Middle frontal gyrus (tissue), 1 donor: ENCODE measurements around the gene KCNIP1.

Experiments
- DNase-seq: peaks from one replicate; pipeline ENCODE4 v3.0.0-alpha.2; 2015; ENCODE audit warnings: low spot score; ENCODE audit errors: extremely low spot score

Gene KCNIP1

DNA sequence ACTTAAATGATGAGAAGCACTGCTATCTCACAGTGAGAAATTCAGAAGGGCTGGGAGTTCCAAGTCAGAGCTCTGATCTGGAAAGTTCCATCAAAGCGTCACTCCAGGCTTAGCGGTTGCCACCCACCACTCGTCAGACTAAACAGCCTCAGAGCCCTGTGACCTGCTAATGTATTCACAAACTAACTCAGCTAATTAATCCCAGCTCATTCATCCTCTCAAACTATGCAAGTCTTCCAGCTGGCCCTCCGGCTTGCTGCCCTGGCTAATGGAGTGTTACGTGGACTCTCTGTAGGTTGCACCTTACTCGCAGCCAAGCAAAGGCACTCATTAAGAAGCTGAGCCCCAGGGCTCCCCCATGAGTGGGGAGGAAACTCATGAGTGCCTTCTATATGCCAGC lies 197.5 kb downstream of the KCNIP1 start:
- DNase-seq = no peak

DNA sequence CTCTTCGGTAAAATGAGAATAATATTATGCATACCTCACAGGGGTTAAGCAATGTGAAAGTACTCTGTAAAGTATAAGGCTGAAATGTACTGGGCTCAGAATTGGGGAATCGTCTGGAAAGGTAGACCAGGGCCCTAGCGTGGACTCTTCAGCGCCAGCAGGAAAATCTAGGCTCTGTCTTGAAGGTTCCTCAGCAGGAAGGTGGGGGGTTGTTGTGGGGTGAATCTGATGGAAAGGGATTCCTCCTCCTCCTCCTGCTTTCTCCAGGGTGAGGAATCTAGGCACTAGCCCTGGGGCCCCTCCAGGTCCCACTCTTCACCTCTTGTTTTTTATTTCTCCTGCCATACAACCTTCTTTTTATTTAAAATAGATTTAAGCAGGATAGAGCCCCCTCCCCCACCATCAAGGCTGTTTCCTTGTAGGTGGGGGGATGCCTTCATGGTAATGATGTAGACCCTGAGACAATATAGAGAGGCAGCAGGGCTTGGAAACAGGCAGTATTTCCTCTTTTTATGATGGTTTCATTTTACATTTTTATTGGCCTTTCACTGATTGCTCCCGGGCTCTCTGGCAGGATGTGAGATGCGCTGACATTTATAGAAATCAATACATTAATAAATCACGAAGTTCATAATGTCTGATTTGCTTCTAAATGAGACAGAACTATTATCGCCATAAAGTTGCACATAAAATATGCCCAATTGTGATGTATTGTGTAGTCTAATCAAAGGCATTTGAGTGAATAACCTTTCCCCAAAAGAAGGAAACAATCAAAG lies 200.8 kb downstream of the KCNIP1 start:
- DNase-seq = no peak

DNA sequence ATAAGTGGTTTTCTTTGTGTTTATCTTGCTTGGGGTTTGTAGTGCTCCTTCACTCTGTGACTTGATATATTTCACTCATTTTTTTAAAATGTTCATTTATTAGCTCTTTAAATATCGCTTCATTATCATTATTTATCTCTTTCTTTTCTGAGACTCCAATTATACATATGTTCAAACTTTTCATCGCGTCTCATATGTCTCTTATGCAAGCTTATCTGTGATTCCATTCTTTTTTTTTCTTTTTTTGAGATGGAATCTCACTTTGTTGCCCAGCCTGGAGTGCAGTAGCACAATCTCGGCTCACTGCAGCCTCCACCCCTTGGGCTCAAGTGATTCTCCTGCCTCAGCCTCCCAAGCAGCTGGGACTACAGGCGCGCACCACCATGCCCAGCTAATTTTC lies 205.8 kb downstream of the KCNIP1 start:
- DNase-seq = no peak

DNA sequence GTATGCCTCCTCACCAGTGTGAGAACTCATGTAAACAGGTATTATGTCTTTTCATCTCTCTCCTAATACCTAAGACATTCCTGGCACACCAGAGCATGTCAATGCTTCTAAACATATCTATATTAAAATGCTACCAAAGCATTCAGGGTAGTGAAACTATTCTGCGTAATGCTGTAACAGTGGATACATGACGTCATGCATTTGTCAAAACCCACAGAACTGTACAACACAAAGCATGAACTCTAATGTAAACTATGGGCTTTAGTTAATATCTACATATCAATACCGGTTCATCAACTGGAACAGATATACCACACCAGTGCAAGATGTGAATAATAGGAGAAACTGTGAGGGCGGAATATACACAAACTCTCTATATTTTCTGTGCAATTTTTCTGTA lies 207.5 kb downstream of the KCNIP1 start:
- DNase-seq = no peak

DNA sequence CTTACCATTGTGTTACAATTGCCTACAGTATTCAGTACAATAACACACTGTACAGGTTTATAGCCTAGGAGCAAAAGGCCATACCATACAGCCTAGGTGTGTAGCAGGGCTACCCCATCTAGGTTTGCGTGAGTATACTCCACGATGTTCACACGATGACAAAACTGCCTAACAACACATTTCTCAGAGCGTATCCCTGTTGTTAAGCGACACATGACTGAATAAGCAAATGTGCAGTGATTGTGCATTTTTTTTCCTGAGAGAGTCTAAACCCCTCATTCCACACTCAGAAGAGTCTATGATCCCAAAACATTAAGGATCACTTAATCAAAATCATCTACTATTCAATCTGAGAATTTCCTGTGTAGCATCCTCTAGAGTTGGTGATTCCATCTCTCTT lies 211.3 kb downstream of the KCNIP1 start:
- DNase-seq = no peak

DNA sequence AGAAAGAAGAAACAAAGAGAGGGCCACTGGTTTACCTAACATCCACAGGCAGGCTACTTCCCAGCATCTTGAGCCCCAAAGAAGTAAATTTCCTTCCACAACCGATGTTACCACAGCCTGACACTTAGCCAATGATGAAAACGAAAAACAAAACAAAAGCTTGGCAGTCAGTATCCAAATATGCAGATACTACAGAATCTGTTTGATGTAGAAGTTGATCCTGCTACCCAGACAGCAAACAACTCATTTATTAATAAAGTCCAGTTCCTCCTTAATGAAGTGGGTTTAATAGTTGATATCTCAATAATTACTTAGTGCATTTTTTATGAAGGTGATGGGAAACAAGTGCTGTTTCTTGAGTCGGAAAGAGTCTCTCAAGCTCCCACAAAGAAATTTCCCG lies 212.6 kb downstream of the KCNIP1 start:
- no peak for DNase-seq

DNA sequence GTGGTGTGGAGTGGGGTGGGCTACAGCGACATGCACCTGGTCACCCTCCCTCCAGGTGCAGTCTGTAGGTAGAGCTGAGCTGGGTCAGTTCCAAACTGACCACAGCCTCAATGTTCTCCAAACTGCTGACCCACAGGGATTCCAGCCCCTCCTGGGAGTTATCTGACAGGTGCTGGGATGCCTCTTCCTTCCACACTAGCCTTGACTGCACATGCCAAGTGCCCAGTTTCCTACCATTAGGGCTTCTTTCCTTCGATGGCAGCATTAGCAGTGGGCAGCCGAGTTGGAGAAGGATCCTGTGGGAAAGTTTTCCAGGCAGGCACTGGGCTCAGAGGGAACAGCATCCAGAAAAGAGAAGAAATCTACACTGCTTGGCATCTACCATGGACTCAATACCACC lies 215.7 kb downstream of the KCNIP1 start:
- no peak for DNase-seq

DNA sequence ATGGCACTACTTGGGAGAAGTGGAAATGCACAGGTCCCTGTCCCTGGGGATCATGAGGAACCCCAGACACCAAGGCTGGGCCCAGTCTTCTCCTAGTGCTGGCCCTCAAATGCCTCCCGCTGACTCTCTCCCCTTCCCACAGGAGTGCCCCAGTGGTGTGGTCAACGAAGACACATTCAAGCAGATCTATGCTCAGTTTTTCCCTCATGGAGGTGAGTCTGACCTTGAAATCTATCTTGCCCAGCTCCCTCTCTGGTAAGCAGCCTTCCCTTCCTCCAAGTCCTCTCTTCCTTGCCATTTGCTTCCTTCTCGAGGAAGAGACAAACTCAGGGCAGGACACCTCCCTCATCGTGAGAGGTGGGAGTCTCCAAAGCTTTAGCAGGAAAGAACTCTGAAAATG lies 216.4 kb downstream of the KCNIP1 start:
- no peak for DNase-seq

DNA sequence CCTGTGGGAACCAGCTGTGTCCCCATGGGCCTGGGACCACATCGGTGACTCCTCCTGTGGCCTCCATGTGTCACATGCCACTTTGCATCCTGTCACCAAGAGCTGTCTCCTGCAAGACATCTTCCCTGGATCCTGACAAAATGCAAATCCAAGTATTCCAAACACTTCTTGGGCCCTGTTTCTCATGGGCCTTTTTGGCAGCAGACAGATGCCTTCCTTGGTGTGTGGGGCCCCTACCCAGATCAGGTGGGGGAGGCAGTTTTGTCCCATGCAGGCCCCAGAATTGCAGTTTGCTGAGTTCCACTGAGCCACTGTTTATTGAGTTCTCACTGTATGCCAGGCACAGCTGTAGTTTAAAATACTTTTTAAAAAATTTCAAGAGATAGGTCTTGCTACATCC lies 217.2 kb downstream of the KCNIP1 start:
- DNase-seq = no peak

DNA sequence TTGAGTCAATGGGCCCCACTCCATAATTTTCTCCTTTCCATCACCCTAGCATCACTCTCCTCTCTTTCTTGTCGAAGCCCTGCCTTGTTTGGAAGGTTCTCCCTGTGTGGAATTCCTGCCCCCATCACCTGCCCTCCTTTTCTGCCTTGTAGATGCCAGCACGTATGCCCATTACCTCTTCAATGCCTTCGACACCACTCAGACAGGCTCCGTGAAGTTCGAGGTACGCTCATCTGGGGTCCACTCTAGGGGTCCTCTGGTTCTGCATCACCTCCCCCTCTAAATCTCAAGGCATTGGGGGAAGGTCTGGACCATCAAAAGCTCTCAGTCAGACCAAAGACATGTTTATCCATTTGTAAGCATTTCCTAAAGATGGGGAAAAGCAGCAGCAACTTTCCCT lies 217.9 kb downstream of the KCNIP1 start:
- DNase-seq = no peak

DNA sequence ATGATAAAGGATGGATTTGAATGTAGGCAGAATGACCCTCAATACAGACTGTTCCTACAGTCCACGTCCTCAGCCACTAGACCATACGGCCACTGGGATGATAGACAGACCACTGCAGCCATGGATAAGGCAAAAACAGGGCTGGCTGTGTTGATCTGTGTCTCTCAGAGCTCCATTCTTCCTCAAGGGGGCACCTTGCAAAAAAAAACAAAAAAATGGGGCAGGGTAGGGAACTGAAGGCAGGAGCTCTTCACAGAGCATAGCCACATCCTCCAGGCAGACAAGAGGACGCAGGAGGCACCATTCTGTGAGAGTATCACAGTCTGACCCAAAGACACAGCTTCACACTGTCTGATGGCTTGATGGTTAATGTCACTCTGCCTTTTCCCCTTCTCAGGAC lies 218.5 kb downstream of the KCNIP1 start:
- DNase-seq = no peak

DNA sequence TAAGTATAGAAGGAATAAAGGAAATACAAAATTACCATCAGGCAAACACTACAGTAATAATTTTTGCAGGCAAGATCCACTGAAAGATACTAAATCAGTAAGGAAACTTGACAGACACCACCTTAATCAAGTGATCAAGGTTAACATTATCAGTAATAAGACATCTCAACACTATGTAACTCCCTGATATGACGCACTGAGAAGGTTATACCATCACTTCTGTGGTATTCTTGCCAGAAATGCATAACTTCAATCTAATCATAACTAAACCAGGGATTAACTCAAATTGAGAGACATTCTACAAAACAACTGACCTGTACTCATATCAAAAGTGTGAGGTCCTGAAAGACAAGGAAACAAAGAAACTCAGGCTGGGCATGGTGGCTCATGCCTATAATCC lies 227.2 kb downstream of the KCNIP1 start:
- DNase-seq = no peak

DNA sequence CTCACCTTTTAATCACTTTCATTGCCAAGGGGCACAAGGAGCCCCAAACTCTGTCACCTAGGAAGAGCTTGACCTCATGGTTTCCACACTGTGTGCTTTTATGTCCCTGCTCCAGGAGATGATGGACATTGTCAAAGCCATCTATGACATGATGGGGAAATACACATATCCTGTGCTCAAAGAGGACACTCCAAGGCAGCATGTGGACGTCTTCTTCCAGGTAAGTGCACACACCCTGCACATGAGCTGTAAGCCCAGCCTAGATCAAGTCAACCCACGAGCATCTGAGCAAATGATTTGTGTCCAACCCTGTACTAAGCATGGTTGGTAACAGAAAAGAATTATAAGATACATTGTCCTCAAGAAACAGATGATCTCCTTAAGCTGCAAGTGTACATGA lies 228.9 kb downstream of the KCNIP1 start:
- no peak for DNase-seq

DNA sequence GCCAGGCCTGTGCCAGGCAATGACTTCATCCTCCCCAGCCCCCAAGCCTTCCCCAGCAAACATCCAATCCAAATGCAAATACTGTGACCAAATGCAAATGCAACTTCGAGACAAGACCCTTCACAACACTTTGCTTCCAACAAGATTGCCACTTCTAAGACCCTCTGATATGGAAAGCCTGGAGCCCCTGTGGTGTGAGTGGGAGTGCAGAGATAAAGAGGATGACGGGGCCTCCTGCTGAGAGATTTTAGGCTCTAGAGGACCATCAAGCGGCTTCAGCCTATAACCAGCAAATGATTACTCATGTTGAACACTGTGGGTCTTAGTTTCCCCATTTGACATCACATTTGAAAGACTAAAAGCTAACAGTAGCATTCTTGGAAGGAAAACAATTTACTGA lies 233.1 kb downstream of the KCNIP1 start:
- DNase-seq = no peak

DNA sequence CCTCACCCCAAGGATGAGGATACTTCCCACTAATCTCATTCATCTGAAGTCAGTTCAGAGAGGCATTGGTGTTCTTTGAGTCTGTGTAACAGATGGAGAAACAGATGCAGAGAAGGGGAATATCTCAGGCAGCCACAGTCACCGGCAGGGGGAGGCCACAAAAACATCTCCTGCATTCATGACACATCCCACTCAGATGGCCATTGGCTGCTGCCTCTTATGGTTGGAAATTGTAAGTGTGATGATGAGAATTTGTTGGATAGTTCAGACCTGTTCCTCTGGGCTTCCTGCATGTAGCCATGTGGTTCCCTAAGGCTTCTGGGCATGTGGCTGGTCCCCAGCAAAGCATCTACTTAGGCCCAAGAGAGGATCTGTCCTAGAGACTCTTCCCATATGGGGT lies 233.8 kb downstream of the KCNIP1 start:
- no peak for DNase-seq

DNA sequence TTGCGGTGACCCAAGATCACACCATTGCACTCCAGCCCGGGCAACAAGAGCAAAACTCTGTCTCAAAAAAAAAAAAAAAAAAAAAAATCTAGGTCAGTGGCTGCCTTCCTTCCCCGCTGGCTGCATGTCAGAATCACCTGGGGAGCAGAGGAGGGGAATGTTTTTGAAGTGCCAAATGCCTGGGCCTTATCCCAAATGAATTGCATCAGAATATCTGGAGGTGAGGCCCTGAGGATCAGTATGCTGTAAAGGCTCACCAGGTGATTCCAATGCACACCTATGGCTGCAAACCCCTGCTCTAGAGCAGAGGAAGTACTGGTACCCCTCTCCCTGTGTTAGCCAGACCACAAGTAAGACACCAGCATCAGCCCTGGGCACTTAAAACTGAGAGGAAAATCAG lies 235.0 kb downstream of the KCNIP1 start:
- no peak for DNase-seq

DNA sequence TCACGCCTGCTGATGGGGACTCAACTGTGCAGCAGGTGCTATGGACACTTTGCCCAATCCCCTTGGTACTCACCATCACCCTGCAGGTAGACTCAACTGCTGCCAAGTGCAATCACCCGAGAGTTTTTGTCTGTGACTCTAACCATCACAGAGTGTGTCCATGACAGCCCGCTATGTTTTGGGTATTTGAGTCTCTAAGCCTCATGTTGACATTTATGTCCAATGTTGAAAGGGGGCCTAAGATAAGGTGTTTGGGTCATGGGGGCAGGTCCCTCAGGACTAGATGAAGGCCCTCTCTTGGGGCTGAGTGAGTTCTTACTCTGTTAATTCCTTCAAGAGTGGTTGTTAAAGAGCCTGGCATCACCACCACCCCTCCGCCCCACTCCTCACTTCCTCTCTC lies 235.6 kb downstream of the KCNIP1 start:
- DNase-seq = no peak

DNA sequence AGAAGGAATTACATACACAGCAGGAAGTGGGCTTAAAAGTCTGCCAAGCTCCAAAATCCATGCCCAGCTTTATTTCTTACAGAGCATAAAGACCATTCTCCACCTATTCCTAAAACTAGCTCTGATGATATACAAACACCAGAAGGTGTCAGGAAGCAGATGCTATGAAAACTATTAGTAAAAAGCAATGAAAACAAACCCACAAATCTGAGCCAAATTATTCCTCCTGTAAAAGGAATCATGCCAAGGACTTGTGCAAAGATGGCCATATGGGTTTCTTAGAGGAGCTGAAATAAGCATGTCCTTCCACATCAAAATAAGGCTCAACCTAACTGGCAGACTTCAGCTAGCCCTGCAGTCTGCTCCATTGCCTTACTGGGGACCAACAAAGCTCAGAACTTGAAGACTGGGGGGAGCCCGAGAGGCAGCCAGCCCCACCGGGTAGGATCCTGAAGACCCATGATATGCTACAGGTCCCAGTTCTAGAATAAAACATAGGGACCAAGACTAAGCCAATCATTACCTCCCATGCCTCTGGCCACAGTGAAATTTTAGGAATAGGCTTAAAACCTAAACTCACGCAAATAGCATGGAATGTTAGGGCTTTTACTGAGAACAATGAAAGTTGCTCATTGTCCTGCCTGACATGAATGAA lies 236.9 kb downstream of the KCNIP1 start:
- DNase-seq = no peak

DNA sequence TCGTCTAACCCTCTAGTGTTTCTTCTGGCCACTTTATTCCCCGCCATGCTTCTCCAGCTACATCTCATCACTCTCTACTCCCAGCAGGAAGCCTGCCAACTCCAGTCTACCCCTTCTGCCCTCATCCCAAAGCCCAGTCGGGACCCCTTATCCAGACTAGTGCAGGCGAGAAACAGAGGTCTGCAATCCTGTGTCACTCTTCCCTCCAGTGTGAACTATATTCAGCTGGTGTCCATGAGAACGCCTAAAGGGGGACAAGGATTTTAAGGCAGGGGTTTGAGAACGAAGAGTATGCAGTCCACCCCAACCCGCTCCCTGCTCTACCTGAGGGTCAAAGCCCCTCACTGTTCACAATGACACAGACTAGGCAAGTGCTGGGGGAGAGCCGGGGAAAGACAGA lies 238.0 kb downstream of the KCNIP1 start:
- no peak for DNase-seq

DNA sequence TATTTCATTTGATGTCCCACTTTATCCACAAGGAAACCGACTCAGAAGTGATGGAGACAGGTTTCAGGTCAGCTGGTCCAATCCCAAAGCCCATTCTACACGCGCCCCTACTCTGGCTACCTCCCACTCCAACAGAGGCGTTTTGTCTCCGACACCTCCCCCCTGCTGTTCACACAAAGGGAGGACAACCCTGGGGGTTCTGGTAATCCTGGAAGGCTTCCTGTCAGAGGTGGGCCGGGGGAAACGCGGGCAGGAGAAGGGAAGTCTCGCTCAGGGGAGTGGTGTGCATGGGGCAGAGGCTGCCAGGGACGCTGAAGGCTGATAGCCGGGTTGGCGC lies 240.0 kb downstream of the KCNIP1 start:
- DNase-seq = no peak

DNA sequence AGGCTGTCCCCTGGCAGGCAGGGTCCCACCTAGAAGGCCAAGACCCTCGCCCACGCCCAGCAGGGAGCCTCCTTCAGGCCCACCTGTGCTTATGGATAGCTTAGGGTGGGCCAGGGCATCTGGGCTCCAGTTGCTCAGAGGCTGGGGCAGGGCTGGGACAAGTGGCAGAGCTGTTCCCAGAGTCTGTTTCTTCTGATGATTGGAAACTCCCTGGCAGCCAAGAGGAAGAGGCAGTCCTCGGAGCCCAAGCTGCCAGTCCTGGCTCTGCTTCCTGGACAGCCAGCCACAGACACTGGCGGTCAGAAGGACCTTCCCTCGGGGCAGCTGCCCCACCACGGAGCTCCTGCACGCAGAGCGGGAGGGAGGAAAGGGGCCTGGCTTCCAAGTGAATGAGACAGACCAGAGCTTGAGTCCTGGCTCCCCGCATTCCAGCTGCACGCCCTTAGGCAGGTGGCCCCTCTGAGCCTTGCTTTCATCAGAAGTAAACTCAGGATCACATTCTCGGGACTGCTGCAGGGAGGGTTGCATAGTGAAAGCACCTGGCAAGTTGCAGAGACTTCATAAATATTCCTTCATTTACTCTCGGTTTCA lies 241.8 kb downstream of the KCNIP1 start:
- DNase-seq = no peak

DNA sequence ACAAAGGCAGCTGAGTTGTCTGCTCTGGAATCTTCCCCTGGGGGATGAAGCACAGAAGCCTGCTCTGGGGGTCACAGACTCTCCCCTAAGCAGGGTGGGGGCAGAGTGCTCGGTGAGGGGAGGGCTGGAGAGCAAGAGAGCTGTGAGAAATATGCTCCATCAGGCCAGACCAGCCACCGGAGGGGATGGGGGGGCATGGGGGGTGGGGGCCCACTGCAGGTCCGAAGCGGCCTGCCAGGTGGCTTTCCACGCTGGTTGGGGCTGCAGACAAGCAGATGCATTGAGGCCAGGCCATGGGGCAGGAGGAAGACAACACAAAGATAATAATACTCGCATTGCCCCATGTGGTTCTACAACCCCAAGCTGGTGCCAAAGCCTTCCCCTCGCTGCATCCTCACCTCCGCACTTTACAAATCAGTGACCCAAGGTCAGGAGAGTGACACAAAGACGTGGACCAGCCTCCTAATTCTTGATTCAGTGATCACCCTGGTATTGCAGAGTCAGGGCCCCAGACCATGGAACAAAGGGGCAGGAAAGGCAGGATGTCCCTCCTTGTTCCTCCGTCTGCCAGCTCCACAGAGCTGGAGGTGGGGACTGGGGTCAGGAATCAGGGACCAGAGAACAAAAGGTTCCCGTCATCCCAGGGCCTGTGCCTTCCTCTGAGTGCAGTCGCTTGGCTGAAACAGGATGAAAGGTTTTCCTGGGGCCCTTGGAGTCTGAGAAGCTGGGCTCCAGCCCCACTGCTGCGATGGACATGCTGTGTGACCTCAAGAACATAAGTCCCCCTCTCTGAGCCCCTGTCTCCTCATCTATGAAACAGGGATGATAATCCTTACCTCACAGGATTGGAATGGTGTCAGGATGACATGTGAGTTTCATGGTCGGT lies 242.5 kb downstream of the KCNIP1 start:
- no peak for DNase-seq
